Caco-2 (cell line): ENCODE measurements around the gene DHRS4. TPM values are rescaled to one million over a fixed set of nuclear protein-coding genes. Genes with fewer than 3 reads are reported as not detected.

Experiments
- BruUV-seq: library from RNA; stranded (reverse); fragments of 400-500 nt; replicated peaks from 2 replicates; lab custom pipeline; 2021; lab: Mats Ljungman, UMichigan
- CTCF ChIA-PET: fragments of 300-600 bp; sonication (Branson Sonifier 250); formaldehyde crosslinking; loops from one replicate; lab custom pipeline; 2022; ENCODE audit warnings: antibody characterized with exemption; lab: Charles Lee
- POLR2A ChIA-PET: fragments of 300-600 bp; sonication (Branson Sonifier 250); formaldehyde crosslinking; loops from one replicate; lab custom pipeline; 2022; ENCODE audit warnings: antibody characterized with exemption; lab: Charles Lee
- DNase-seq, 2 experiments: peaks; one replicate each; pipeline versions ENCODE4 v3.0.0 to v3.0.0-alpha.2; 2020 to 2022
- H3K27me3 ChIP-seq: replicated peaks from 2 replicates; pipeline ENCODE4 v1.6.0; 2011; ENCODE audit warnings: low read length; ENCODE audit not compliant: control insufficient read depth, insufficient read depth
- H3K36me3 ChIP-seq: 2 replicates; pipeline ENCODE4 v1.5.1; 2011; ENCODE audit warnings: low read length; ENCODE audit not compliant: control insufficient read depth, insufficient read depth
- H3K4me1 ChIP-seq: fragments of 250-450 bp; sonication (Bioruptor Pico); 2 replicates; pipeline ENCODE4 v1.5.1; 2020; ENCODE audit warnings: mild to moderate bottlenecking
- H3K4me3 ChIP-seq: 2 replicates; pipeline ENCODE4 v1.5.1; 2011; ENCODE audit warnings: low read depth, mild to moderate bottlenecking, control low read depth, low read length
- H3K9me3 ChIP-seq: fragments of 250-450 bp; sonication (Bioruptor Pico); 2 replicates; pipeline ENCODE4 v1.5.1; 2020; ENCODE audit warnings: mild to moderate bottlenecking, moderate library complexity
- H3K27ac Mint-ChIP-seq: one replicate; pipeline ENCODE4 v1.8.0; 2022; ENCODE audit warnings: mixed read lengths; ENCODE audit not compliant: unreplicated experiment
- H3K27me3 Mint-ChIP-seq: one replicate; pipeline ENCODE4 v1.8.0; 2022; ENCODE audit warnings: mixed read lengths; ENCODE audit not compliant: insufficient read depth, unreplicated experiment
- H3K36me3 Mint-ChIP-seq: one replicate; pipeline ENCODE4 v1.8.0; 2022; ENCODE audit warnings: mild to moderate bottlenecking, mixed read lengths; ENCODE audit not compliant: insufficient read depth, unreplicated experiment
- H3K4me1 Mint-ChIP-seq: one replicate; pipeline ENCODE4 v1.8.0; 2022; ENCODE audit warnings: low read depth, mixed read lengths; ENCODE audit not compliant: unreplicated experiment
- H3K4me3 Mint-ChIP-seq: one replicate; pipeline ENCODE4 v1.8.0; 2022; ENCODE audit warnings: mild to moderate bottlenecking, moderate library complexity, mixed read lengths; ENCODE audit not compliant: unreplicated experiment
- H3K9me3 Mint-ChIP-seq: one replicate; pipeline ENCODE4 v1.8.0; 2022; ENCODE audit warnings: mixed read lengths; ENCODE audit not compliant: unreplicated experiment
- intact Hi-C: fragments of 100-400 bp; cut with micrococcal nuclease; formaldehyde crosslinking; loops from one replicate; pipeline ENCODE4 v1.10.0; 2022; ENCODE audit not compliant: unreplicated experiment
- total RNA-seq: library from RNA; stranded (reverse); gene quantifications from 2 replicates; pipeline ENCODE4 v1.2.3, GENCODE V29; 2022
- TF ChIP-seq, protein P1 (sequence below), 2 experiments: fragments of 200-600 bp in 1 of 2; IDR thresholded peaks; 1 replicate in 1 of 2; 2 replicates in 1 of 2; pipeline versions ENCODE4 v1.5.1 to v1.8.0; 2011 to 2022; ENCODE audit warnings: antibody characterized with exemption in 1 of 2, control low read depth in 1 of 2, inconsistent platforms in 1 of 2, low read depth in 1 of 2, low read length in 1 of 2, mild to moderate bottlenecking in 1 of 2, moderate library complexity in 1 of 2; ENCODE audit not compliant: insufficient read depth in 1 of 2, severe bottlenecking in 1 of 2, unreplicated experiment in 1 of 2

Gene DHRS4
- total RNA-seq, 1 experiment from 2014 or later = 8.6 TPM

DNA sequence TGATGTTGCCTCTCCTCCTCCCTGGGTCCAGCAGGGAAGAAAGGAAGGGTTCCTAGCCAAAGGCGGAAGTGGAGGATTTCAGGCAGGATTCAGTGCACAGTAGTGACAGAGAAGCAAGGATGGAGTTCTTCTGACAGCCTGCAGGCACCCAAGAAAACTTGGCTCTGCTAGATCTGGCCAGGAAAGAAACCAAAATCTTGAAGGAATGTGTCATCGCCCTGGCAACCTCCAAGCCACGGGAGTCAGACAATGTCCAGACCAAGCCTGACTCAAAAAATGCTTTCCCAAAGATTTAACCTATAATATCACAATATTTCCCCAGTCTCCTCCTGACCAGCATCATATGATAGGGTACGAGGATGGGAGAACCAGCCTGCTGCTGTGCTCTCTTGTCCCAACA, 22.8 kb upstream of the DHRS4 start:
- Histone ChIP-seq H3K4me3 (no peak overlapping the region), H3K36me3 (no peaks in the 10 kb centered on the region), H3K9me3 (no peaks in the 10 kb centered on the region), H3K4me1 (no peaks in the 10 kb centered on the region), H3K27me3 (no peaks in the 10 kb centered on the region)
- TF ChIP-seq, protein P1, sequence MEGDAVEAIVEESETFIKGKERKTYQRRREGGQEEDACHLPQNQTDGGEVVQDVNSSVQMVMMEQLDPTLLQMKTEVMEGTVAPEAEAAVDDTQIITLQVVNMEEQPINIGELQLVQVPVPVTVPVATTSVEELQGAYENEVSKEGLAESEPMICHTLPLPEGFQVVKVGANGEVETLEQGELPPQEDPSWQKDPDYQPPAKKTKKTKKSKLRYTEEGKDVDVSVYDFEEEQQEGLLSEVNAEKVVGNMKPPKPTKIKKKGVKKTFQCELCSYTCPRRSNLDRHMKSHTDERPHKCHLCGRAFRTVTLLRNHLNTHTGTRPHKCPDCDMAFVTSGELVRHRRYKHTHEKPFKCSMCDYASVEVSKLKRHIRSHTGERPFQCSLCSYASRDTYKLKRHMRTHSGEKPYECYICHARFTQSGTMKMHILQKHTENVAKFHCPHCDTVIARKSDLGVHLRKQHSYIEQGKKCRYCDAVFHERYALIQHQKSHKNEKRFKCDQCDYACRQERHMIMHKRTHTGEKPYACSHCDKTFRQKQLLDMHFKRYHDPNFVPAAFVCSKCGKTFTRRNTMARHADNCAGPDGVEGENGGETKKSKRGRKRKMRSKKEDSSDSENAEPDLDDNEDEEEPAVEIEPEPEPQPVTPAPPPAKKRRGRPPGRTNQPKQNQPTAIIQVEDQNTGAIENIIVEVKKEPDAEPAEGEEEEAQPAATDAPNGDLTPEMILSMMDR (IDR thresholded peaks at IDR 0.05; ENCODE audit: insufficient read depth in 1 of 2, low read depth in 1 of 2, low read length in 1 of 2, severe bottlenecking in 1 of 2, unreplicated experiment in 1 of 2) = no peak
- Mint-ChIP-seq H3K9me3 (no peaks in the 10 kb centered on the region), H3K4me3 (no peak overlapping the region), H3K27me3 (peaks cover 11% of the 10 kb centered on the region), H3K27ac (no peak overlapping the region), H3K4me1 (no peaks in the 10 kb centered on the region), H3K36me3 (no peaks in the 10 kb centered on the region)
- no TSS peak for BruUV-seq
- CTCF ChIA-PET = interaction anchor here (1.2 to 1.6 kb wide), 3 partner anchors 20 to 342 kb away, joined by 4 to 7 read pairs (median 4); no protein-coding TSS in a partner anchor
- intact Hi-C loops = loop anchor here (5.0 kb wide), 1 partner anchor 263 kb away; no protein-coding TSS in a partner anchor
- POLR2A ChIA-PET = no interaction called here
- DNase-seq = no peak

DNA sequence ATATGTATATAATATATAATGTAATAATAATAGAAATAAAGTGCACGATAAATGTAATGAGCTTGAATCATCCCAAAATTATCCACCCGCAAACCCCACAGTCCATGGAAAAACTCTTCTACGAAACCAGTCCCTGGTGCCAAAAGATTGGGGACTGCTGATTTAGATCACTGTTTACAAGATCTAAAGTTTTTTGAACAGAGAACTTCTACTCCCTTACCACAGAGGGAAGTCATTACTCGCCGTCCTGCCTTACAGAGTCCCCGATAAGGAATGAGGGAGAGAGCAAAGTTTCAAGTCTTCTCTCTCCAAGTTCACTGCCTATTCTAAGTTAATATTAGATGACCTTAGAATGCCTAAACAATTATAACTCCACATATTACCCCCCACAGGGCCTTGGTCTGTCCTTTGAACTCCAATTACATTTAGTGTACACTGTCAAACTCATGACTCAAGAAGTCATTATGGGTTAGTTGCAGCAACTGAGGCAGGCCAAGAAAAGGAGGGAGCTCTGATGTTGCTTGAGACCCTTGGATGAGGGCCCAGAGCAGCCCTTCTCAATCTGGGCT, 21.8 kb upstream of the DHRS4 start:
- Mint-ChIP-seq H3K27ac (no peak overlapping the region), H3K4me3 (no peak overlapping the region), H3K9me3 (no peaks in the 10 kb centered on the region), H3K4me1 (no peaks in the 10 kb centered on the region), H3K36me3 (no peaks in the 10 kb centered on the region), H3K27me3 (peaks cover 9% of the 10 kb centered on the region)
- no peaks in the 10 kb centered on the region for H3K27me3 ChIP-seq
- intact Hi-C loops = loop anchor here (5.0 kb wide), 1 partner anchor 265 kb away; no protein-coding TSS in a partner anchor
- POLR2A ChIA-PET = no interaction called here
- no peak overlapping the region for H3K4me3 ChIP-seq
- TF ChIP-seq, protein P1 (IDR thresholded peaks at IDR 0.05; ENCODE audit: insufficient read depth in 1 of 2, low read depth in 1 of 2, low read length in 1 of 2, severe bottlenecking in 1 of 2, unreplicated experiment in 1 of 2) = no peak
- no peak for DNase-seq
- CTCF ChIA-PET = no interaction called here
- H3K9me3 ChIP-seq = no peaks in the 10 kb centered on the region
- no peaks in the 10 kb centered on the region for H3K36me3 ChIP-seq
- BruUV-seq = no TSS peak
- peaks cover 5% of the 10 kb centered on the region for H3K4me1 ChIP-seq

DNA sequence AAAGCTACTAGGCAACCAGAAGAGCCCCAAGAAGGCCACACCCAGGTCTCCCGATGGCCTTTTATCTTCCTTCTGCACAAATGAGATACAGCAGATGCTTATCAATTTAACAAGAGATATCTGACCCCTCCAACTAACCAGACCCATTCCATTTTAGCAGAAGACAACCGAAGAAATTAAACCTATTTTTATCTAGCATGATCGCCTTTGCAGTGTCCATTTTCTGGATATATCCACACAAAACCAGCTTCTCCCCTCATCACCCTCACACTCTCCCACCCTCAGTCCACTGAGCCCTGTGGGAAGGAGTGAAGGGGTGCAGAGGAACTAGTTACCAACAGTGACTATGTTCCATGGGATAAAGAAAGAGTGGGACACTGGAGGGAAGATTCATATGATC, 20.9 kb upstream of the DHRS4 start:
- ChIA-PET CTCF (no interaction called here), POLR2A (no interaction called here)
- no peak overlapping the region for H3K27ac Mint-ChIP-seq
- Histone ChIP-seq H3K4me3 (no peak overlapping the region), H3K36me3 (no peaks in the 10 kb centered on the region), H3K27me3 (no peaks in the 10 kb centered on the region), H3K4me1 (peaks cover 5% of the 10 kb centered on the region), H3K9me3 (no peaks in the 10 kb centered on the region)
- BruUV-seq = no TSS peak
- TF ChIP-seq, protein P1 (IDR thresholded peaks at IDR 0.05; ENCODE audit: insufficient read depth in 1 of 2, low read depth in 1 of 2, low read length in 1 of 2, severe bottlenecking in 1 of 2, unreplicated experiment in 1 of 2) = no peak
- H3K4me1 Mint-ChIP-seq = no peaks in the 10 kb centered on the region
- intact Hi-C loops = loop anchor here (5.0 kb wide), 1 partner anchor 265 kb away; no protein-coding TSS in a partner anchor
- H3K4me3 Mint-ChIP-seq = no peak overlapping the region
- no peaks in the 10 kb centered on the region for H3K36me3 Mint-ChIP-seq
- no peaks in the 10 kb centered on the region for H3K9me3 Mint-ChIP-seq
- DNase-seq = no peak
- peaks cover 2% of the 10 kb centered on the region for H3K27me3 Mint-ChIP-seq
